Endothelial cell of umbilical vein (primary cell): ENCODE data around the gene UNC5B. TPM values are rescaled to one million over a fixed set of nuclear protein-coding genes. Genes with fewer than 3 reads are reported as not detected.

ENCODE experiments used
- BruUV-seq: library from RNA; stranded (reverse); fragments of 400-500 nt; replicated peaks from 2 replicates; lab custom pipeline; 2021; lab: Mats Ljungman, UMichigan
- CTCF ChIA-PET: fragments of 300-600, 350-600 bp; sonication (Branson Sonifier 250); formaldehyde crosslinking; loops from one replicate; lab custom pipeline; 2021; ENCODE audit warnings: antibody characterized with exemption, inconsistent platforms; lab: Charles Lee
- POLR2A ChIA-PET: fragments of 300-600, 350-600 bp; sonication (Branson Sonifier 250); formaldehyde crosslinking; loops from one replicate; lab custom pipeline; 2021; ENCODE audit warnings: antibody characterized with exemption, inconsistent platforms; lab: Charles Lee
- DNase-seq: peaks from one replicate; pipeline ENCODE4 v3.0.0-alpha.2; 2011; ENCODE audit warnings: low read depth, low spot score
- FAIRE-seq: peaks from 2 replicates; lab custom pipeline; 2011; peaks lifted over from hg19 to GRCh38; lab: Jason Lieb, UNC
- H2AFZ ChIP-seq: 2 replicates; pipeline ENCODE4 v1.6.0; 2012; ENCODE audit warnings: low read depth, low read length, control low read depth, inconsistent platforms
- H3K27ac ChIP-seq: 2 replicates; pipeline ENCODE4 v1.5.1; 2011; ENCODE audit warnings: low read depth, mild to moderate bottlenecking, control low read depth, low read length, moderate library complexity; ENCODE audit not compliant: insufficient read depth
- H3K27me3 ChIP-seq, 2 experiments: 2 replicates each; pipeline versions ENCODE4 v1.6.0 to v1.6.1; 2011; ENCODE audit warnings: low read length in 2 of 2, mixed read lengths in 1 of 2; ENCODE audit not compliant: control insufficient read depth in 2 of 2, insufficient read depth in 2 of 2
- H3K36me3 ChIP-seq, 2 experiments: 2 replicates in 1 of 2; 3 replicates in 1 of 2; pipeline ENCODE4 v1.5.1; 2011; ENCODE audit warnings: low read length in 2 of 2, mild to moderate bottlenecking in 1 of 2, moderate library complexity in 1 of 2; ENCODE audit not compliant: control insufficient read depth in 2 of 2, insufficient read depth in 2 of 2; ENCODE audit errors: extremely low read depth in 1 of 2
- H3K4me1 ChIP-seq: 3 replicates; pipeline ENCODE4 v1.5.1; 2011; ENCODE audit warnings: mild to moderate bottlenecking, low read length; ENCODE audit not compliant: control insufficient read depth, insufficient read depth; ENCODE audit errors: extremely low read depth
- H3K4me2 ChIP-seq: 2 replicates; pipeline ENCODE4 v1.6.1; 2011; ENCODE audit warnings: low read length, control low read depth, mixed read lengths; ENCODE audit not compliant: insufficient read depth
- H3K4me3 ChIP-seq, 3 experiments: fragments of 200-600 bp in 1 of 3; sonication (generic), shearing (Covaris generic) in 1 of 3; replicated peaks in 1 of 3; 2 replicates each; pipeline ENCODE4 v1.5.1; 2011 to 2016; ENCODE audit warnings: control low read depth in 3 of 3, low read length in 3 of 3, mild to moderate bottlenecking in 2 of 3, inconsistent platforms in 1 of 3, low read depth in 1 of 3, moderate library complexity in 1 of 3; ENCODE audit not compliant: insufficient read depth in 1 of 3
- H3K79me2 ChIP-seq: 2 replicates; pipeline ENCODE4 v1.6.0; 2012; ENCODE audit warnings: low read length, inconsistent platforms; ENCODE audit not compliant: control insufficient read depth, insufficient read depth
- H3K9ac ChIP-seq: replicated peaks from 2 replicates; pipeline ENCODE3; 2011; ENCODE audit warnings: low read length, control low read depth; ENCODE audit not compliant: insufficient read depth; ENCODE audit errors: extremely low read depth
- H3K9me1 ChIP-seq: replicated peaks from 3 replicates; pipeline ENCODE4 v1.6.0; 2011; ENCODE audit warnings: mild to moderate bottlenecking, low read length; ENCODE audit not compliant: control insufficient read depth, insufficient read depth; ENCODE audit errors: extremely low read depth
- H3K9me3 ChIP-seq: replicated peaks from 2 replicates; pipeline ENCODE4 v1.5.1; 2012; ENCODE audit warnings: low read length, inconsistent platforms; ENCODE audit not compliant: control insufficient read depth, insufficient read depth
- H4K20me1 ChIP-seq: replicated peaks from 2 replicates; pipeline ENCODE3; 2011; ENCODE audit warnings: mild to moderate bottlenecking, low read length; ENCODE audit not compliant: control insufficient read depth, insufficient read depth; ENCODE audit errors: extremely low read depth
- CTCF ChIP-seq, 2 donors: IDR thresholded peaks; 1 replicate in 1 of 2; 2 replicates in 1 of 2; pipeline ENCODE4 v1.5.1; 2011; ENCODE audit warnings: low read length in 2 of 2, mild to moderate bottlenecking in 2 of 2, moderate library complexity in 2 of 2, control low read depth in 1 of 2, inconsistent platforms in 1 of 2, low read depth in 1 of 2; ENCODE audit not compliant: insufficient read depth in 1 of 2; ENCODE audit errors: extremely low read depth in 1 of 2
- EZH2 ChIP-seq: IDR thresholded peaks from 2 replicates; pipeline ENCODE4 v1.6.1; 2012; ENCODE audit warnings: borderline replicate concordance, low read depth, mild to moderate bottlenecking, moderate library complexity, low read length, inconsistent platforms; ENCODE audit not compliant: severe bottlenecking
- FOS ChIP-seq: IDR thresholded peaks from 2 replicates; pipeline ENCODE4 v1.6.1; 2011; ENCODE audit warnings: mild to moderate bottlenecking, low read length, moderate library complexity, borderline replicate concordance; ENCODE audit not compliant: insufficient read depth
- GATA2 ChIP-seq: IDR thresholded peaks from 2 replicates; pipeline ENCODE4 v1.7.0; 2011; ENCODE audit warnings: low read depth, mild to moderate bottlenecking, moderate library complexity, mixed read lengths, low read length; ENCODE audit not compliant: insufficient read length, insufficient read depth
- JUN ChIP-seq: IDR thresholded peaks from 2 replicates; pipeline ENCODE4 v1.6.1; 2011; ENCODE audit warnings: borderline replicate concordance, low read depth; ENCODE audit not compliant: insufficient read length, insufficient read depth
- MAX ChIP-seq: IDR thresholded peaks from 2 replicates; pipeline ENCODE4 v1.6.1; 2011; ENCODE audit not compliant: insufficient read depth, insufficient read length
- MYC ChIP-seq: IDR thresholded peaks from one replicate; pipeline ENCODE4 v1.6.1; 2011; ENCODE audit warnings: mild to moderate bottlenecking, low read depth, low read length
- POLR2A ChIP-seq: IDR thresholded peaks from 2 replicates; pipeline ENCODE4 v1.6.1; 2012; ENCODE audit warnings: low read depth, mild to moderate bottlenecking, control low read depth, low read length
- POLR2AphosphoS5 ChIP-seq: IDR thresholded peaks from 2 replicates; pipeline ENCODE4 v1.6.1; 2012; ENCODE audit warnings: low read depth, mild to moderate bottlenecking, control low read depth, low read length, moderate library complexity; ENCODE audit not compliant: insufficient read depth
- dilution Hi-C: fragments of 300-500 bp; cut with MboI; formaldehyde crosslinking; loops from one replicate; pipeline ENCODE4 v1.15.0; 2019; ENCODE audit warnings: low sequenced_read_pairs; ENCODE audit not compliant: extremely low pct_ligation_motif_present
- intact Hi-C: fragments of 100-400 bp; cut with micrococcal nuclease; formaldehyde crosslinking; loops from one replicate; pipeline ENCODE4 v1.10.0; 2022
- polyA plus RNA-seq, 4 experiments: library from polyadenylated mRNA; depleted of rRNA in 3 of 4; stranded (reverse) in 3 of 4; unstranded in 1 of 4; fragments of >200 nt; gene quantifications; 2 replicates each; pipeline versions ENCODE4 v1.2.1 to v1.2.3, GENCODE V29; 2011 to 2012; ENCODE audit warnings: missing spikeins in 1 of 4
- total RNA-seq: library from RNA; stranded (reverse); gene quantifications from 2 replicates; pipeline ENCODE4 v1.2.3, GENCODE V29; 2021

The UNC5B gene
- total and polyA plus RNA-seq, 2 donors (not counting 3 experiments of a cell fraction or from before 2014, with no cell fraction given): 0.39 to 2.5 TPM

GRCh38 chr10:71312220-71312619 lies 99.8 kb downstream of the UNC5B start:
- Histone ChIP-seq H3K9me1 (no peaks in the 10 kb centered on the region), H3K9ac (no peak overlapping the region), H3K4me1 (no peaks in the 10 kb centered on the region), H3K27me3 (peaks cover 17 to 20% of the 10 kb centered on the region in 2 experiments), H3K27ac (no peak overlapping the region), H3K4me3 (no peak overlapping the region), H3K79me2 (no peaks in the 10 kb centered on the region), H3K4me2 (no peak overlapping the region), H4K20me1 (no peaks in the 10 kb centered on the region), H2AFZ (no peak overlapping the region), H3K36me3 (no peaks in the 10 kb centered on the region), H3K9me3 (no peaks in the 10 kb centered on the region)
- intact Hi-C loops (loop anchor here (5.0 to 10.0 kb wide), 2 partner anchors 500 to 583 kb away; no protein-coding TSS in a partner anchor), dilution Hi-C loops (no loop called here)
- no peak for DNase-seq
- TF ChIP-seq GATA2: no peak
- TF ChIP-seq MAX: no peak
- TF ChIP-seq POLR2A: no peak
- no peak for TF ChIP-seq JUN
- TF ChIP-seq POLR2AphosphoS5: no peak
- no peak for TF ChIP-seq EZH2
- TF ChIP-seq CTCF (IDR thresholded peaks at IDR 0.05; ENCODE audit: extremely low read depth in 1 of 2, insufficient read depth in 1 of 2, low read depth in 1 of 2, low read length in 2 of 2): no peak
- no peak for TF ChIP-seq MYC
- TF ChIP-seq FOS: no peak
- no peak for FAIRE-seq
- BruUV-seq: no TSS peak
- ChIA-PET CTCF (interaction anchor here (2.2 to 6.2 kb wide), 2 partner anchors 258 to 396 kb away, joined by 6 to 111 read pairs; no protein-coding TSS in a partner anchor), POLR2A (no interaction called here)
